ENCODE measurements around the gene CPA4.
A peak's percentile ranks its signal among the peaks of the same experiment; 100 is the strongest.

The CPA4 gene

GRCh38 chr7:130353196-130353595 is 60.2 kb downstream of the CPA4 start:
- H3K9me3 Mint-ChIP-seq: no peaks in the 10 kb centered on the region
- peaks cover 2% of the 10 kb centered on the region for H3K27me3 Mint-ChIP-seq

DNA sequence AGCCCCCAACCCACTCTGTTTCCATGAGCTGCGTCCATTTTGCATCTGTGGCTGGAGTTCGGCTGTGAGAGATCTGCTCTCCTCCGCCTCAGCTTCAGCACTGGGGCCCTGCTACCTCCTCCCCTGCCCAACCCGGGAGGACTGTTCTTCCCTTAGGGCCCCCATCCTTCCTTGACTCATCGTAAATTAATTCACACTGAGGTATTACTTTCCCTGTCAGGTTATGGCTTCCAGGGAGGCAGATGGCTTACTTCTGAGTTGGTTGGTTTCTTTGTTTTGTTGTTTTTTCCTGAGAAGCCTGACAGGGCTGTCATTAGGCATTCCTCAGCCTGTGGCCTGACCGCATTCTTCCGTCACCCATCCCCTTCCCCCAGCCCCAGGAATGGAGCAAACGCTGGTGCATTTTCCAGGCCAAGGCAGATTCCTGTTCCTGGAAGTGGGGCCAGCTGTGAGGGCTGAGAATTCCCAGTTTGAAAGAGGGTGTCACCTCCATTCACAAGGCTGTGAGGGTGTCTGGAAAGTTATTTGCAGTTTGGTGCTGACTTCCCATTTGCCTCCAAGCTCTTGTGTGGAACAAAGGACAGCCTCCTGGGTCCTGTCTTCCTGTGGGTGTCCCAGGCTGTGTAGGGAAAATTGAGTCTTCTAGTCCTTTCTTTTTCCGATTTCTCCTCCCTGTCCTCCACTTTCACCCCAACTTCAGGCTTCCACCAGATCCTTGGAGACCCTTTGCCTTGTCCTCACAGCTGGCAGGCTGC is 63.3 kb downstream of the CPA4 start:
- H3K27me3 Mint-ChIP-seq: peaks cover 2% of the 10 kb centered on the region
- no peaks in the 10 kb centered on the region for H3K36me3 Mint-ChIP-seq (ENCODE audit: low read depth)
- no peak for DNase-seq
- no peak overlapping the region for H3K4me3 Mint-ChIP-seq
- no peak overlapping the region for H3K27ac Mint-ChIP-seq
- peaks cover 19% of the 10 kb centered on the region for H3K9me3 Mint-ChIP-seq
- ATAC-seq: no peak
- peaks cover 13% of the 10 kb centered on the region for H3K4me1 Mint-ChIP-seq

More at GRCh38 chr7:130353196-130353595, 60.2 kb downstream of the CPA4 start:
- peaks cover 24% of the 10 kb centered on the region for H3K4me1 Mint-ChIP-seq
- no peak for ATAC-seq
- no peaks in the 10 kb centered on the region for H3K36me3 Mint-ChIP-seq (ENCODE audit: low read depth)
- H3K27ac Mint-ChIP-seq: no peak overlapping the region
- H3K4me3 Mint-ChIP-seq: no peak overlapping the region
- no peak for DNase-seq

DNA sequence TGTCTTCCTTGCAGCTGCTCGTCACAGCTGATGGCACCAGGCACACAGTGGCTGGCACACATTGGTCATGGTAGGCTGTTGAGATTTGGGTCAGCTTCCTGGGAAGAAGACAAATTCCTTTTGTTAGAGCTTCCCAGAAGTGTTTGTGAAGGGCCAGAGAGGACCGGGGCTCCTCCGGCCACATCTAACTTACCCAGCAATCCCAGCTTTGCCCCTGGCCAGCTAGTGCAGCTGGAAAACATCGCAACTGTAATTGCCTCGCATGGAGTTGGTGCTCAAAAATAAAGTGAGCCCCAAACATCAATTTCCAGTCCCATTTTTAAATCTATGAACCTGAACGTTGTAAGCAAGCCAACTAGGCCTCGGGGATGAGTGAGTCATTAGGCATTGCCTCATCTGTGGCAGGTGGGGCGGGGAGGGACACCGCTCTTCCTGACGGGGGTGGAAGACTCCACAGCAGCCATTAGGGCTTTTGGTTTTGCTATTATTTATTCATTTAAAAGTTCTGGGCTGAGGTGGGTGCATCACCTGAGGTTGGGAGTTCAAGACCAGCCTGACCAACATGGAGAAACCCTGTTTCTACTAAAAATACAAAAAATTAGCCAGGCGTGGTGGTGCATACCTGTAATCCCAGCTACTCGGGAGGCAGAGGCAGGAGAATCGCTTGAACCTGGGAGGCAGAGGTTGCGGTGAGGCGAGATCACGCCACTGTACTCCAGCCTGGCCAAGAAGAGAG is 64.1 kb downstream of the CPA4 start:
- H3K4me1 Mint-ChIP-seq: peaks cover 5% of the 10 kb centered on the region
- peaks cover 2% of the 10 kb centered on the region for H3K27me3 Mint-ChIP-seq
- no peak for DNase-seq
- no peak overlapping the region for H3K27ac Mint-ChIP-seq
- no peak overlapping the region for H3K4me3 Mint-ChIP-seq
- H3K9me3 Mint-ChIP-seq: peaks cover 19% of the 10 kb centered on the region
- ATAC-seq: no peak
- H3K36me3 Mint-ChIP-seq (ENCODE audit: low read depth): no peaks in the 10 kb centered on the region

DNA sequence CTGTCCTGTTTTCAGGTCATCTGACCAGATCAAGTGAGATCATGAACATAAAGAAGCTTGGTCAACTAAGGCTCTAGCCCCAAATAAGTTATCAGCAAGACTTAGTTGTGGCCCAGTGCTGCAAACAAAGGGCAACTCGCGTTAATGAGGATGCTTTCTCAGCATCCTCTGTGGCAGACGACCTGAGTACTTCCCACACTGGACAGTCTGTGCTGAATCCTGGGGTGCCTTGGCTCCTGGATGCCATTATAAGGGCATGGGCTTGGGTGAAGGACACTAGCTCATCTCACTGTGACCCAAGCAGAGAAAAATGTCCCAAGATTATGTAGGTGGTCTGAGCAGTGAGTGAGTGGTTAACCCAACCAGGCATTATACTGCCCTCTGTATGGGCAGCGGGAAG is 65.5 kb downstream of the CPA4 start:
- Mint-ChIP-seq H3K9me3 (peaks cover 19% of the 10 kb centered on the region), H3K4me1 (peaks cover 2% of the 10 kb centered on the region), H3K27ac (no peak overlapping the region), H3K27me3 (peaks cover 2% of the 10 kb centered on the region), H3K4me3 (no peak overlapping the region), H3K36me3 (ENCODE audit: low read depth) (no peaks in the 10 kb centered on the region)
- DNase-seq (no peak), ATAC-seq (no peak)

GRCh38 chr7:130359276-130359857 is 66.4 kb downstream of the CPA4 start:
- no peak for ATAC-seq
- no peak overlapping the region for H3K4me3 Mint-ChIP-seq
- peaks cover 5% of the 10 kb centered on the region for H3K4me1 Mint-ChIP-seq
- no peak for DNase-seq
- no peaks in the 10 kb centered on the region for H3K27me3 Mint-ChIP-seq
- no peaks in the 10 kb centered on the region for H3K36me3 Mint-ChIP-seq (ENCODE audit: low read depth)
- H3K27ac Mint-ChIP-seq: no peak overlapping the region
- peaks cover 19% of the 10 kb centered on the region for H3K9me3 Mint-ChIP-seq

- no peak overlapping the region for H3K4me3 Mint-ChIP-seq
- no peak for DNase-seq
- no peaks in the 10 kb centered on the region for H3K27me3 Mint-ChIP-seq
- peaks cover 19% of the 10 kb centered on the region for H3K9me3 Mint-ChIP-seq
- ATAC-seq: no peak
- H3K36me3 Mint-ChIP-seq (ENCODE audit: low read depth): no peaks in the 10 kb centered on the region
- H3K4me1 Mint-ChIP-seq: peaks cover 5% of the 10 kb centered on the region
- no peak overlapping the region for H3K27ac Mint-ChIP-seq
Measured at GRCh38 chr7:130360518-130360917, 67.6 kb downstream of the CPA4 start.

GRCh38 chr7:130361681-130362080 is 68.7 kb downstream of the CPA4 start:
- Mint-ChIP-seq H3K27me3 (no peaks in the 10 kb centered on the region), H3K4me1 (peaks cover 5% of the 10 kb centered on the region), H3K27ac (no peak overlapping the region), H3K9me3 (peaks cover 19% of the 10 kb centered on the region), H3K36me3 (ENCODE audit: low read depth) (no peaks in the 10 kb centered on the region), H3K4me3 (no peak overlapping the region)
- no peak for DNase-seq
- no peak for ATAC-seq

DNA sequence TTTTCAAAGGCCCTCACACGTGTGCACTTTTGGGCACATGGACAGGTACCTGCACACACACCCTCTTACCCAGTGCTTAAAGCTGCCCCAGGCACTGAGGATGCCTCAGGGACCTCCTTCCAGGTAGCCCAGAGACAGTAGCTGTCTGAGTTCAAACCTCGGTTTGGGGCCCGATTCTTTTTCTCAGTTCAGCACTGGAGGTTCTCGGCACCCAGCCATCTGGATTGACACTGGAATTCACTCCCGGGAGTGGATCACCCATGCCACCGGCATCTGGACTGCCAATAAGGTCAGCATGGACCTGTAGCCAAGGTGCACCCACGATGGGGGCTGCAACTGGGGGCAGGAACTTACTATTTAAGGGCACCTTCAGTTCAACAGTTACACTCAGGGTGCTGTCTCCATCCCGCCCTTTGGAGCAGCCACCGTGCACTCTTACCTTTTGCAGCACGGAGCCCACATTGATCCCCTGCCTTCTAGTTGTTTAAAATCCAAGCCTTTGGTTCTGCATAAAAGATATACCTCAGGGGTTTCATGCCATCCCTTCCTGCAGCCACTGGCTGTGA is 69.4 kb downstream of the CPA4 start:
- ATAC-seq (no peak), DNase-seq (no peak)
- Mint-ChIP-seq H3K4me1 (peaks cover 10% of the 10 kb centered on the region), H3K36me3 (ENCODE audit: low read depth) (no peaks in the 10 kb centered on the region), H3K27ac (no peak overlapping the region), H3K9me3 (peaks cover 19% of the 10 kb centered on the region), H3K27me3 (no peaks in the 10 kb centered on the region), H3K4me3 (no peak overlapping the region)

GRCh38 chr7:130363026-130363847 is 70.3 kb downstream of the CPA4 start:
- no peaks in the 10 kb centered on the region for H3K27me3 Mint-ChIP-seq
- H3K36me3 Mint-ChIP-seq (ENCODE audit: low read depth): no peaks in the 10 kb centered on the region
- H3K4me1 Mint-ChIP-seq: peaks cover 10% of the 10 kb centered on the region
- H3K9me3 Mint-ChIP-seq: peaks cover 19% of the 10 kb centered on the region
- ATAC-seq: peak; percentile 97
- no peak overlapping the region for H3K4me3 Mint-ChIP-seq
- H3K27ac Mint-ChIP-seq: no peak overlapping the region
- peak; percentile 39 for DNase-seq

DNA sequence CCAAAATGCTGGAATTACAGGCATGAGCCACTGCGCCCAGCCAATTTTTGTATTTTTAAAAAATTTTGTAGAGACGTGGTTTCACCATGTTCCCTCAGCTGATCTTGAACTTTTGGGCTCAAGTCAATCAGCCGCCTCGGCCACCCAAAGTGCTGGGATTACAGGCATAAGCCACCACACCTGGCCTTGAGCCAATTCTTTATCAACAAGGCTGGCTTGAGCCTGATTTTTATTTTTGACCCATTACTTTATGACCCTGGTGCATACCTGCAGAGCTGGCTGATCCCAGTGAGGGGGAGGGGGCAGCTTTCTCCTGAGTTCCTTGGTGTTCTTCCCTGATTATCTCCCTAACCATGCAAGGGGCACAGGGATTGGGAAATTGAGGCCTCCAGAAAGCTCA is 71.5 kb downstream of the CPA4 start:
- no peak overlapping the region for H3K27ac Mint-ChIP-seq
- no peaks in the 10 kb centered on the region for H3K36me3 Mint-ChIP-seq (ENCODE audit: low read depth)
- ATAC-seq (no peak), DNase-seq (no peak)
- H3K4me3 Mint-ChIP-seq: no peak overlapping the region
- H3K4me1 Mint-ChIP-seq: peaks cover 17% of the 10 kb centered on the region
- H3K9me3 Mint-ChIP-seq: peaks cover 10% of the 10 kb centered on the region
- no peaks in the 10 kb centered on the region for H3K27me3 Mint-ChIP-seq

DNA sequence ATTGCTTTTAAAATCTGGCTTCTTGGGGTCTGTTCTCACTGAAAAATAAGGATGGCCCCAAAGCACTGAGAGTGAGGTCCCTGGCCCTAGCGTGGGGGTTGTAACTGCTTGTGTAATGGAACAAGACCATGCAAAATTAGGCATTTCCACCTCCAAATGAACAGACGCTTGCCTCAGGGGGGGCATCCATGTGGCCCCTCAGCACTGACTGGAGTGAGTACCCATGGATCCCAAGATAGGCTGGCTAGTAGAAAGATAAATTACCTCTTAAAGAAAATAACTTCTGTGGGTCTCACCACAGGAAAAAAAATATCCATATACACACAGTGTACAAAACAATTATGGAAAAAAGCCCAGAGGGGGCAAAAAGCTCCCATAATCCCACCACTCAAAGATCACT is 72.1 kb downstream of the CPA4 start:
- Mint-ChIP-seq H3K27me3 (no peaks in the 10 kb centered on the region), H3K4me1 (peaks cover 21% of the 10 kb centered on the region), H3K9me3 (peaks cover 7% of the 10 kb centered on the region), H3K4me3 (no peak overlapping the region), H3K27ac (no peak overlapping the region), H3K36me3 (ENCODE audit: low read depth) (no peaks in the 10 kb centered on the region)
- no peak for DNase-seq
- no peak for ATAC-seq

GRCh38 chr7:130365511-130366441 is 72.8 kb downstream of the CPA4 start:
- H3K4me3 Mint-ChIP-seq: no peak overlapping the region
- ATAC-seq (no peak), DNase-seq (no peak)
- no peaks in the 10 kb centered on the region for H3K9me3 Mint-ChIP-seq
- H3K27me3 Mint-ChIP-seq: no peaks in the 10 kb centered on the region
- H3K27ac Mint-ChIP-seq: no peak overlapping the region
- H3K4me1 Mint-ChIP-seq: peaks cover 22% of the 10 kb centered on the region
- H3K36me3 Mint-ChIP-seq (ENCODE audit: low read depth): no peaks in the 10 kb centered on the region

DNA sequence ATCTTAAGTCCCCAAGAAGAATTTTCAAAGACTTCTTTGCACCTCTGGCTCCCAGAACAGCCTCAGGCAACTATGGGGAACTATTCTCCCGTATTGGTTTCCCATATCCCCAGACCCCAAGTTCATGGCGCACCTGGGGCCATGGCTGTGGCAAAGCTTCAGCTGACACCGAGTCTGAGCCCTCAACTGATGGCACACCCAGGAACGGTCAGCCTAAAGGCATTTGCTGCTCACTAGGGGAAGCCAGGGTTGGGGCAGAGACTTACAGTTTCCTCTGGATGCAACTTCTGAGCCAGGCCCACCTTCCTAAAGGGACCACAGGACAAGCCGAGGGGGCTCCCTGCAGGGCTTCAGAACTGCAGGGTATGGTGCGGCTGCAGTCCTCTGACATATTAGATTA is 73.6 kb downstream of the CPA4 start:
- Mint-ChIP-seq H3K4me1 (peaks cover 22% of the 10 kb centered on the region), H3K27ac (no peak overlapping the region), H3K36me3 (ENCODE audit: low read depth) (no peaks in the 10 kb centered on the region), H3K4me3 (no peak overlapping the region), H3K27me3 (no peaks in the 10 kb centered on the region), H3K9me3 (no peaks in the 10 kb centered on the region)
- ATAC-seq (no peak), DNase-seq (no peak)

Data from activated naive CD8-positive, alpha-beta T cell treated with anti-CD3 and anti-CD28 coated beads, Interleukin-2, amount 50 U/mL, for 24 hours (primary cell).